Measurements from ENCODE around the gene B3GNT3. TPM values are rescaled to one million over a fixed set of nuclear protein-coding genes. Genes with fewer than 3 reads are reported as not detected.
A peak's percentile ranks its signal among the peaks of the same experiment; 100 is the strongest.

Gene B3GNT3
- total and polyA plus RNA-seq, 9 of the 15 experiments (the other 6 are each of a cell fraction or from before 2014, with no cell fraction given), result 0.06 to 0.11 (median 0.07) TPM; not detected in 6

DNA sequence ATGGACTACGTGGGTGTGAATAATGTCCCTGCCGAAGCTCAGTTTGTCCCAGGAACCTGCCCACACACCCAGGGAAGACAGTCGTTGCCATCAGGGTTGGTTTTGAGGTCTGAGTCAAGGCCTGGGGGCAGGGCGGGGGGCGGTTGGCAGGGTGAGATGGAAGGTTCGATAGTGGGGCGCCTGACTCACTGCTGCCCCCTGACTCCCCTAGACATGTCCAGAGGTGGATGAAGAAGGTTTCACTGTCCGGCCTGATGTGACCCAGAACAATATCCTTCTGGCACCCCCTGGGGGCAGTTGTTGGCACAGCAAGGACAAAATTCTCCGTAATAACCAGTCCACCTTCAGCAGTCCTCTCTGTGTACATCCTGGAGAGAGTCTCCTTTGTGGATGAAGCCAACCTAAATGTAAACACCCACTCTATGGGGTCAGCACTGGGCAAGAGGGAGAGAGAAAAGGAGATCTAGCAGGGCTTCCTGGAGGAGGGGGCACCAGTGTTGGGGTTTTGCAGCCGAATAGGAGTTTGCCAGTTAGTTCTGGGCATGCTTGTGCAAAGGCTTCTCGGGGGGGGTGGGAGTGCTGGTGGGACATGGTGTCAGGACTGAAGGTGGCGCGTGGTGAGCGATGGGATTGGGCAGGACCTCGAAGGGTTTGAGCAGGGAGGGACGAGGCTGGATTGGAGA lies 19.6 kb upstream of the B3GNT3 start:
- H3K9ac ChIP-seq (ENCODE audit: insufficient read depth in 1 of 2, low read depth in 2 of 2, low read length in 2 of 2), result peak overlapping the region in 1 of 2 experiments; percentile 48; a peak in 1 of 4 replicates
- in situ Hi-C loops (cut with MboI), result no loop called here
- DNase-seq (ENCODE audit: extremely low read depth in 1 of 4, low spot score in 3 of 4), result peak; percentile 64 to 85 (median 76)
- TF ChIP-seq CC2D1A (IDR thresholded peaks at IDR 0.05) (peak; percentile 63; the same call in 1 of the 2 replicates), ZNF707 (CRISPR knock-in tag; conservative IDR thresholded peaks at IDR 0.05) (no peak), SAP30 (IDR thresholded peaks at IDR 0.05; ENCODE audit: borderline replicate concordance, insufficient read depth, low read depth, low read length, poor library complexity, severe bottlenecking) (no peak), JUND (IDR thresholded peaks at IDR 0.05; ENCODE audit: borderline replicate concordance, low read depth, low read length) (peak; percentile 49; the same call in 1 of the 2 replicates), JUND (tag; IDR thresholded peaks at IDR 0.05; ENCODE audit: borderline replicate concordance, low read depth, low read length) (no peak; the same call in 2 of the 3 replicates), POLR2B (IDR thresholded peaks at IDR 0.05; ENCODE audit: low read depth, partially characterized antibody) (no peak), CTBP1 (IDR thresholded peaks at IDR 0.05; ENCODE audit: borderline replicate concordance) (0 out of 2 replicates have a peak, but pooled peaks have one; percentile 48), CREM (IDR thresholded peaks at IDR 0.05; ENCODE audit: low read depth) (peak; percentile 34; the same call in 1 of the 2 replicates), NR3C1 (CRISPR knock-in tag; IDR thresholded peaks at IDR 0.05) (no peak), RB1 (IDR thresholded peaks at IDR 0.05; ENCODE audit: low read depth) (0 out of 2 replicates have a peak, but pooled peaks have one; percentile 32), ZBTB17 (CRISPR knock-in tag; IDR thresholded peaks at IDR 0.05) (no peak), SMC3 (conservative IDR thresholded peaks at IDR 0.05; ENCODE audit: insufficient read depth, low read depth, low read length) (peak; percentile 85), POLR3G (IDR thresholded peaks at IDR 0.05; ENCODE audit: extremely low read depth, insufficient read length, insufficient replicate concordance) (no peak), EGR1 (conservative IDR thresholded peaks at IDR 0.05) (peak; percentile 69), MYNN (IDR thresholded peaks at IDR 0.05) (peak; percentile 80), MYNN (CRISPR knock-in tag; IDR thresholded peaks at IDR 0.05) (no peak)
- TF ChIP-seq, protein P1, sequence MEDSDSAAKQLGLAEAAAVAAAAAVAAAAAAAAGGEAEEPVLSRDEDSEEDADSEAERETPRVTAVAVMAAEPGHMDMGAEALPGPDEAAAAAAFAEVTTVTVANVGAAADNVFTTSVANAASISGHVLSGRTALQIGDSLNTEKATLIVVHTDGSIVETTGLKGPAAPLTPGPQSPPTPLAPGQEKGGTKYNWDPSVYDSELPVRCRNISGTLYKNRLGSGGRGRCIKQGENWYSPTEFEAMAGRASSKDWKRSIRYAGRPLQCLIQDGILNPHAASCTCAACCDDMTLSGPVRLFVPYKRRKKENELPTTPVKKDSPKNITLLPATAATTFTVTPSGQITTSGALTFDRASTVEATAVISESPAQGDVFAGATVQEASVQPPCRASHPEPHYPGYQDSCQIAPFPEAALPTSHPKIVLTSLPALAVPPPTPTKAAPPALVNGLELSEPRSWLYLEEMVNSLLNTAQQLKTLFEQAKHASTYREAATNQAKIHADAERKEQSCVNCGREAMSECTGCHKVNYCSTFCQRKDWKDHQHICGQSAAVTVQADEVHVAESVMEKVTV (CRISPR knock-in tag; IDR thresholded peaks at IDR 0.05), result peak; percentile 73; the same call in 1 of the 2 replicates
- TF ChIP-seq, protein P2, sequence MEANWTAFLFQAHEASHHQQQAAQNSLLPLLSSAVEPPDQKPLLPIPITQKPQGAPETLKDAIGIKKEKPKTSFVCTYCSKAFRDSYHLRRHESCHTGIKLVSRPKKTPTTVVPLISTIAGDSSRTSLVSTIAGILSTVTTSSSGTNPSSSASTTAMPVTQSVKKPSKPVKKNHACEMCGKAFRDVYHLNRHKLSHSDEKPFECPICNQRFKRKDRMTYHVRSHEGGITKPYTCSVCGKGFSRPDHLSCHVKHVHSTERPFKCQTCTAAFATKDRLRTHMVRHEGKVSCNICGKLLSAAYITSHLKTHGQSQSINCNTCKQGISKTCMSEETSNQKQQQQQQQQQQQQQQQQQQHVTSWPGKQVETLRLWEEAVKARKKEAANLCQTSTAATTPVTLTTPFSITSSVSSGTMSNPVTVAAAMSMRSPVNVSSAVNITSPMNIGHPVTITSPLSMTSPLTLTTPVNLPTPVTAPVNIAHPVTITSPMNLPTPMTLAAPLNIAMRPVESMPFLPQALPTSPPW (CRISPR knock-in tag; IDR thresholded peaks at IDR 0.05), result peak; percentile 70
- TF ChIP-seq, protein P3, sequence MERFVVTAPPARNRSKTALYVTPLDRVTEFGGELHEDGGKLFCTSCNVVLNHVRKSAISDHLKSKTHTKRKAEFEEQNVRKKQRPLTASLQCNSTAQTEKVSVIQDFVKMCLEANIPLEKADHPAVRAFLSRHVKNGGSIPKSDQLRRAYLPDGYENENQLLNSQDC (CRISPR knock-in tag; IDR thresholded peaks at IDR 0.05), result no peak

More for the DNA sequence above, 19.6 kb upstream of the B3GNT3 start:
- H2AFZ ChIP-seq (ENCODE audit: low read depth, low read length), result no peak overlapping the region
- H3K9me3 ChIP-seq (replicated peaks; ENCODE audit: control insufficient read depth, insufficient read depth, low read depth, low read length), result no peaks in the 10 kb centered on the region
- peaks cover 5% of the 10 kb centered on the region for H3K9me1 ChIP-seq (ENCODE audit: control insufficient read depth, insufficient read depth, low read length)
- H3K27me3 ChIP-seq (ENCODE audit: control insufficient read depth in 2 of 2, insufficient read depth in 2 of 2, low read length in 2 of 2), result no peaks in the 10 kb centered on the region
- BruUV-seq (replicated peaks), result TSS peak; percentile 30
- no peak overlapping the region; the same call in 2 of the 3 replicates for H3K27ac ChIP-seq (ENCODE audit: extremely low read depth, low read depth, low read length)
- peaks cover 51% of the 10 kb centered on the region; the same call in 2 of the 3 replicates for H3K36me3 ChIP-seq (ENCODE audit: control insufficient read depth, insufficient read depth, low read length)
- peaks cover 12 to 37% of the 10 kb centered on the region in 2 experiments for H3K4me1 ChIP-seq (replicated peaks in 1 of 2; ENCODE audit: control insufficient read depth in 2 of 2, insufficient read depth in 2 of 2, low read length in 2 of 2)
- ATAC-seq, result peak; percentile 42
- peaks cover 4% of the 10 kb centered on the region; the same call in 1 of the 2 replicates for H4K20me1 ChIP-seq (replicated peaks; ENCODE audit: control insufficient read depth, insufficient read depth, low read length)
- no peak overlapping the region for H3K4me2 ChIP-seq (ENCODE audit: insufficient read depth, low read length)
- H3K79me2 ChIP-seq (ENCODE audit: control insufficient read depth, insufficient read depth, low read length), result no peaks in the 10 kb centered on the region
- no peak overlapping the region for H3K4me3 ChIP-seq
- 49% methylated on average over 16 of the region's 16 CpGs for WGBS (ENCODE audit: insufficient coverage, low coverage, missing lambda C conversion rate)
- POLR2A ChIA-PET, result interaction anchor here (0.6 to 1.8 kb wide), 6 partner anchors 13 to 202 kb away, joined by 3 to 12 read pairs (median 3); partner anchors contain the start of gene MAP1S
- intact Hi-C loops (cut with micrococcal nuclease), result loop anchor here (2.0 kb wide), 1 partner anchor 71 kb away; no protein-coding TSS in a partner anchor
- CTCF ChIA-PET (ENCODE audit: low intra/inter-chr PET ratio), result interaction anchor here (0.8 to 2.5 kb wide), 3 partner anchors 50 to 81 kb away, joined by 3 to 33 read pairs (median 6); no protein-coding TSS in a partner anchor
- peak; percentile 96 for FAIRE-seq

Measured in K562 (cell line).